HepG2 (cell line): ENCODE measurements around the gene MTX1. TPM values are rescaled to one million over a fixed set of nuclear protein-coding genes. Genes with fewer than 3 reads are reported as not detected.

Source experiments
- ARHGAP35 ChIP-seq: sonication (generic); formaldehyde crosslinking; IDR thresholded peaks from 2 replicates; pipeline ENCODE4 v1.9.0; 2022; ENCODE audit warnings: mild to moderate bottlenecking, inconsistent platforms, moderate library complexity, missing genetic modification reagents, borderline replicate concordance
- CENPT ChIP-seq: sonication (generic); formaldehyde crosslinking; IDR thresholded peaks from 2 replicates; pipeline ENCODE4 v1.8.0; 2022; ENCODE audit warnings: low read depth, mild to moderate bottlenecking, moderate library complexity, missing genetic modification reagents
- HOXA3 ChIP-seq: sonication (generic); formaldehyde crosslinking; IDR thresholded peaks from 2 replicates; pipeline ENCODE4 v1.5.0; 2020; ENCODE audit warnings: missing genetic modification reagents
- MIXL1 ChIP-seq: IDR thresholded peaks from 2 replicates; pipeline ENCODE4 v1.6.1; 2016
- SP5 ChIP-seq: IDR thresholded peaks from 2 replicates; pipeline ENCODE4 v1.6.1; 2016; ENCODE audit warnings: low read depth, borderline replicate concordance
- TP53 ChIP-seq: sonication (generic); formaldehyde crosslinking; conservative IDR thresholded peaks from 2 replicates; pipeline ENCODE4 v1.4.0; 2020; ENCODE audit warnings: missing genetic modification reagents
- ZNF260 ChIP-seq: sonication (generic); formaldehyde crosslinking; IDR thresholded peaks from 2 replicates; pipeline ENCODE4 v1.4.0; 2020; ENCODE audit warnings: missing genetic modification reagents, low read depth, mild to moderate bottlenecking, borderline replicate concordance
- ZNF446 ChIP-seq: sonication (generic); formaldehyde crosslinking; IDR thresholded peaks from 2 replicates; pipeline ENCODE4 v1.5.0; 2020; ENCODE audit warnings: mild to moderate bottlenecking, missing genetic modification reagents
- ZNF501 ChIP-seq: sonication (generic); formaldehyde crosslinking; IDR thresholded peaks from 2 replicates; pipeline ENCODE4 v1.5.1; 2020; ENCODE audit warnings: mild to moderate bottlenecking, moderate library complexity, missing genetic modification reagents
- ZNF605 ChIP-seq: sonication (generic); formaldehyde crosslinking; IDR thresholded peaks from 2 replicates; pipeline ENCODE4 v1.8.0; 2022; ENCODE audit warnings: mild to moderate bottlenecking, missing genetic modification reagents
- ZNF614 ChIP-seq: IDR thresholded peaks from 2 replicates; pipeline ENCODE4 v1.6.1; 2018; ENCODE audit warnings: missing biosample characterization, missing genetic modification reagents, inconsistent platforms, borderline replicate concordance
- ZNF746 ChIP-seq: sonication (generic); formaldehyde crosslinking; IDR thresholded peaks from 2 replicates; pipeline ENCODE4 v1.8.0; 2022; ENCODE audit warnings: mild to moderate bottlenecking, missing genetic modification reagents
- ZSCAN12 ChIP-seq: sonication (generic); formaldehyde crosslinking; IDR thresholded peaks from 2 replicates; pipeline ENCODE4 v1.9.0; 2021; ENCODE audit warnings: mild to moderate bottlenecking, missing genetic modification reagents
- polyA plus RNA-seq, 8 experiments: library from polyadenylated mRNA; depleted of rRNA in 3 of 8; stranded (reverse) in 7 of 8; unstranded in 1 of 8; fragments of >200 nt; fragmentation: Illumina TruSeq in 4 of 8; extraction: Trizol in 4 of 8; gene quantifications; 2 replicates each; pipeline versions ENCODE4 v1.2.1 to v1.2.3, GENCODE V29; 2011 to 2016; ENCODE audit warnings: low read depth in 4 of 8, missing spikeins in 1 of 8, mixed read lengths in 1 of 8; ENCODE audit not compliant: insufficient read depth in 1 of 8
- total RNA-seq, 5 experiments: library from RNA; depleted of rRNA; stranded (reverse); fragments of >200 nt; fragmentation: Illumina TruSeq; extraction: Trizol; gene quantifications; 2 replicates each; pipeline ENCODE4 v1.2.3, GENCODE V29; 2016; ENCODE audit warnings: low read depth in 1 of 5
- TF ChIP-seq, protein P1 (sequence below): sonication (generic); formaldehyde crosslinking; IDR thresholded peaks from 2 replicates; pipeline ENCODE4 v1.8.0; 2022; ENCODE audit warnings: low read depth, missing genetic modification reagents
- TF ChIP-seq, protein P2 (sequence below): sonication (generic); formaldehyde crosslinking; IDR thresholded peaks from 2 replicates; pipeline ENCODE4 v1.4.0; 2020; ENCODE audit warnings: missing genetic modification reagents
- TF ChIP-seq, protein P3 (sequence below): sonication (generic); formaldehyde crosslinking; conservative IDR thresholded peaks from 2 replicates; pipeline ENCODE4 v1.5.0; 2020; ENCODE audit warnings: missing genetic modification reagents

Gene MTX1
- total and polyA plus RNA-seq, 2 of the 13 experiments (the other 11 are each of a cell fraction or from before 2014, with no cell fraction given) = 64.5 to 72.6 TPM

DNA sequence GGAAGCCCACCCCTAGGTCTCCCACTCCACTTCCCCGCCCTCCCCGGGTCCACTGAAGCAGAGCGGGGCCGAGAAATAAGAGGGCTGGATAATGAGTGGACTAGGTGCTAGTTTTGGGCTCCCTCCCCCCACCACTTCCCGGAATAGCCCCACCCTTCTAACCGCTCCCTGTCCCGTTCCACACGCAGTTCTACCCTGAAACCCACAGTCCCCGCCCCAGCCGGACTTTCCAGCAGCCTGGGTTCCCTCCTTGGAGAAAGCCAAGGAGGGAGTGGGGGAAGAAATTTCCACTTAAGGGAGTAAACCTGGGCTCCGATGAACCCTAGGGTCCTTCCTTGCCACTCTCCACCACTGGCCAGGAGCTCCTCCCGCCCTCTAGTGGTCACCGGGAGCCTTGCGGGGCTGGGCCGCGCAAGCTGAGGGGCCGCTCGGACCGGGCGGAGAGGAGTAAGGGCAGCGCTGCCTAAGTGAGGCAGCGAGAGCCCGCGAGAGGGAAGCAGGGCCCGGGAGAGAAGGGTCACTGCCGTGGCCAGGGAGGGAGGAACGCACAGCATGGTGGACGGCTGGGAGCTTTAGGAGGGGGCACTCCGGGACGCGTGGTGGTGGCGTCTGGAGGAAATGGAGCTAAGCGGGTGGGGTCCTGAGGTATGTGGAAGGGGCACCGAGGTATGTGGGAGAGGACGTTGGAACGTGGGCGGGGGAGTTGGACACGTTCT is 15.1 kb upstream of the MTX1 start (continued):
- TF ChIP-seq, protein P1, sequence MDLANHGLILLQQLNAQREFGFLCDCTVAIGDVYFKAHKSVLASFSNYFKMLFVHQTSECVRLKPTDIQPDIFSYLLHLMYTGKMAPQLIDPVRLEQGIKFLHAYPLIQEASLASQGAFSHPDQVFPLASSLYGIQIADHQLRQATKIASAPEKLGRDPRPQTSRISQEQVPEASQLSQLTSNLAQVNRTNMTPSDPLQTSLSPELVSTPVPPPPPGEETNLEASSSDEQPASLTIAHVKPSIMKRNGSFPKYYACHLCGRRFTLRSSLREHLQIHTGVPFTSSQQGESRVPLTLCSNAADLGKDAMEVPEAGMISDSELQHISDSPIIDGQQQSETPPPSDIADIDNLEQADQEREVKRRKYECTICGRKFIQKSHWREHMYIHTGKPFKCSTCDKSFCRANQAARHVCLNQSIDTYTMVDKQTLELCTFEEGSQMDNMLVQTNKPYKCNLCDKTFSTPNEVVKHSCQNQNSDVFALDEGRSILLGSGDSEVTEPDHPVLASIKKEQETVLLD (CRISPR knock-in tag) = no peak
- TF ChIP-seq ZNF605 (CRISPR knock-in tag) = peak; percentile 57; the same call in 1 of the 2 replicates
- TF ChIP-seq ZNF501 (CRISPR knock-in tag) = 0 out of 2 replicates have a peak, but pooled peaks have one; percentile 25
- TF ChIP-seq ZNF746 (CRISPR knock-in tag) = no peak
- TF ChIP-seq HOXA3 (CRISPR knock-in tag) = peak; percentile 21; the same call in 1 of the 2 replicates
- no peak for TF ChIP-seq MIXL1 (CRISPR knock-in tag)
- TF ChIP-seq SP5 = no peak
- no peak for TF ChIP-seq ZNF614 (CRISPR knock-in tag)
- no peak for TF ChIP-seq TP53 (CRISPR knock-in tag)
- no peak for TF ChIP-seq ARHGAP35 (CRISPR knock-in tag)
- TF ChIP-seq ZNF260 (CRISPR knock-in tag) = no peak
- no peak for TF ChIP-seq ZSCAN12 (CRISPR knock-in tag)
- TF ChIP-seq, protein P2, sequence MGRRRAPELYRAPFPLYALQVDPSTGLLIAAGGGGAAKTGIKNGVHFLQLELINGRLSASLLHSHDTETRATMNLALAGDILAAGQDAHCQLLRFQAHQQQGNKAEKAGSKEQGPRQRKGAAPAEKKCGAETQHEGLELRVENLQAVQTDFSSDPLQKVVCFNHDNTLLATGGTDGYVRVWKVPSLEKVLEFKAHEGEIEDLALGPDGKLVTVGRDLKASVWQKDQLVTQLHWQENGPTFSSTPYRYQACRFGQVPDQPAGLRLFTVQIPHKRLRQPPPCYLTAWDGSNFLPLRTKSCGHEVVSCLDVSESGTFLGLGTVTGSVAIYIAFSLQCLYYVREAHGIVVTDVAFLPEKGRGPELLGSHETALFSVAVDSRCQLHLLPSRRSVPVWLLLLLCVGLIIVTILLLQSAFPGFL (CRISPR knock-in tag) = no peak
- TF ChIP-seq, protein P3, sequence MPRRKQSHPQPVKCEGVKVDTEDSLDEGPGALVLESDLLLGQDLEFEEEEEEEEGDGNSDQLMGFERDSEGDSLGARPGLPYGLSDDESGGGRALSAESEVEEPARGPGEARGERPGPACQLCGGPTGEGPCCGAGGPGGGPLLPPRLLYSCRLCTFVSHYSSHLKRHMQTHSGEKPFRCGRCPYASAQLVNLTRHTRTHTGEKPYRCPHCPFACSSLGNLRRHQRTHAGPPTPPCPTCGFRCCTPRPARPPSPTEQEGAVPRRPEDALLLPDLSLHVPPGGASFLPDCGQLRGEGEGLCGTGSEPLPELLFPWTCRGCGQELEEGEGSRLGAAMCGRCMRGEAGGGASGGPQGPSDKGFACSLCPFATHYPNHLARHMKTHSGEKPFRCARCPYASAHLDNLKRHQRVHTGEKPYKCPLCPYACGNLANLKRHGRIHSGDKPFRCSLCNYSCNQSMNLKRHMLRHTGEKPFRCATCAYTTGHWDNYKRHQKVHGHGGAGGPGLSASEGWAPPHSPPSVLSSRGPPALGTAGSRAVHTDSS (CRISPR knock-in tag) = no peak
- TF ChIP-seq CENPT = no peak
- no peak for TF ChIP-seq ZNF446 (CRISPR knock-in tag)
